MM.1S (cell line): Measurements from ENCODE around the gene PIN1.

ENCODE experiments used
- DNase-seq: peaks from one replicate; pipeline ENCODE4 v3.0.0-alpha.2; 2015
- H2AFZ ChIP-seq: fragments of 300-600 bp; sonication (generic); 2 replicates; pipeline ENCODE4 v1.6.0; 2016; ENCODE audit warnings: antibody characterized with exemption, low read length
- H3F3A ChIP-seq: fragments of 300-600 bp; sonication (generic); 2 replicates; pipeline ENCODE4 v1.6.1; 2016; ENCODE audit warnings: mild to moderate bottlenecking, antibody characterized with exemption, low read length, moderate library complexity, mixed read lengths; ENCODE audit not compliant: insufficient read depth
- H3K27ac ChIP-seq: fragments of 300-600 bp; sonication (generic); 2 replicates; pipeline ENCODE4 v1.5.1; 2016; ENCODE audit warnings: mild to moderate bottlenecking, low read length
- H3K27me3 ChIP-seq: fragments of 300-600 bp; sonication (generic); replicated peaks from 2 replicates; pipeline ENCODE4 v1.6.0; 2016; ENCODE audit warnings: low read length; ENCODE audit not compliant: insufficient read depth
- H3K36me3 ChIP-seq: fragments of 300-600 bp; sonication (generic); replicated peaks from 2 replicates; pipeline ENCODE4 v1.6.1; 2016; ENCODE audit warnings: mild to moderate bottlenecking, low read length, mixed read lengths; ENCODE audit not compliant: insufficient read depth
- H3K4me1 ChIP-seq: fragments of 300-600 bp; sonication (generic); 2 replicates; pipeline ENCODE4 v1.6.1; 2016; ENCODE audit warnings: low read length, mixed read lengths
- H3K4me2 ChIP-seq: fragments of 300-600 bp; sonication (generic); 2 replicates; pipeline ENCODE4 v1.6.0; 2016; ENCODE audit warnings: low read depth, low read length
- H3K4me3 ChIP-seq: fragments of 300-600 bp; sonication (generic); 2 replicates; pipeline ENCODE4 v1.5.1; 2016; ENCODE audit warnings: low read length, mixed read lengths
- H3K79me2 ChIP-seq: fragments of 300-600 bp; sonication (generic); 2 replicates; pipeline ENCODE4 v1.6.1; 2016; ENCODE audit warnings: mixed run types, low read length, mixed read lengths
- H3K9ac ChIP-seq: fragments of 300-600 bp; sonication (generic); 2 replicates; pipeline ENCODE4 v1.6.1; 2016; ENCODE audit warnings: low read length, mixed read lengths
- H3K9me2 ChIP-seq: fragments of 300-600 bp; sonication (generic); replicated peaks from 2 replicates; pipeline ENCODE4 v1.6.1; 2016; ENCODE audit warnings: mild to moderate bottlenecking, low read length, mixed read lengths; ENCODE audit not compliant: insufficient read depth
- H3K9me3 ChIP-seq: fragments of 300-600 bp; sonication (generic); replicated peaks from 2 replicates; pipeline ENCODE4 v1.6.1; 2016; ENCODE audit warnings: mild to moderate bottlenecking, low read length, mixed read lengths; ENCODE audit not compliant: insufficient read depth
- H4K20me1 ChIP-seq: fragments of 300-600 bp; sonication (generic); 2 replicates; pipeline ENCODE4 v1.6.1; 2016; ENCODE audit warnings: mild to moderate bottlenecking, low read length, moderate library complexity, mixed read lengths; ENCODE audit not compliant: insufficient read depth
- EZH2 ChIP-seq: fragments of 300-600 bp; sonication (generic); optimal IDR thresholded peaks from 2 replicates; pipeline ENCODE3; 2017; ENCODE audit warnings: low read depth, mild to moderate bottlenecking, antibody characterized with exemption, low read length, mixed read lengths
- EZH2phosphoT487 ChIP-seq: fragments of 300-600 bp; sonication (generic); IDR thresholded peaks from 2 replicates; pipeline ENCODE4 v1.6.1; 2018; ENCODE audit warnings: antibody characterized with exemption, low read length
- TF ChIP-seq, protein P1 (sequence below): fragments of 300-600 bp; sonication (generic); IDR thresholded peaks from 2 replicates; pipeline ENCODE4 v1.5.1; 2016; ENCODE audit warnings: antibody characterized with exemption, low read length, mixed read lengths

PIN1 gene

DNA sequence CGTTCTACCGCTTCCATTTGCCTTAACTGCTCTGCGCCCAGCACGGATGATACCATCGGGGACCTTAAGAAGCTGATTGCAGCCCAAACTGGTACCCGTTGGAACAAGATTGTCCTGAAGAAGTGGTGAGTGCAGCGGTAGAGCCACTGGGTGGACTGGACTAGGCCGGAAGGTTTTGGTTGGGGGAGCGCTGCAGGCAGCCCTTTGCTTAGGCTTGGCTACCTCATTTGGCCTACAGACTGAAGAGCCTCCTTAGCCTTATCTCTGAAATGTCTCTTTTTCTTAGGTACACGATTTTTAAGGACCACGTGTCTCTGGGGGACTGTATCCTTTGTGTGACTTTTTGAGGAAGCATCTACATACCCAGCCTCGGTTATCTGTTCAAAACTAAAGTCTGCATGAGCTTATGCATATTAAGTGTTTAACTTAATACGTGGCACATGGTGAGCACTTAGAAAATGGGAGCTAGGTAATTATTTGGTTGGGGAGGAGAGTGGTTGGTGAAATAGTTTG is 6.5 kb upstream of the PIN1 start:
- H3K27me3 ChIP-seq: no peaks in the 10 kb centered on the region
- no peak for TF ChIP-seq EZH2
- TF ChIP-seq, protein P1, sequence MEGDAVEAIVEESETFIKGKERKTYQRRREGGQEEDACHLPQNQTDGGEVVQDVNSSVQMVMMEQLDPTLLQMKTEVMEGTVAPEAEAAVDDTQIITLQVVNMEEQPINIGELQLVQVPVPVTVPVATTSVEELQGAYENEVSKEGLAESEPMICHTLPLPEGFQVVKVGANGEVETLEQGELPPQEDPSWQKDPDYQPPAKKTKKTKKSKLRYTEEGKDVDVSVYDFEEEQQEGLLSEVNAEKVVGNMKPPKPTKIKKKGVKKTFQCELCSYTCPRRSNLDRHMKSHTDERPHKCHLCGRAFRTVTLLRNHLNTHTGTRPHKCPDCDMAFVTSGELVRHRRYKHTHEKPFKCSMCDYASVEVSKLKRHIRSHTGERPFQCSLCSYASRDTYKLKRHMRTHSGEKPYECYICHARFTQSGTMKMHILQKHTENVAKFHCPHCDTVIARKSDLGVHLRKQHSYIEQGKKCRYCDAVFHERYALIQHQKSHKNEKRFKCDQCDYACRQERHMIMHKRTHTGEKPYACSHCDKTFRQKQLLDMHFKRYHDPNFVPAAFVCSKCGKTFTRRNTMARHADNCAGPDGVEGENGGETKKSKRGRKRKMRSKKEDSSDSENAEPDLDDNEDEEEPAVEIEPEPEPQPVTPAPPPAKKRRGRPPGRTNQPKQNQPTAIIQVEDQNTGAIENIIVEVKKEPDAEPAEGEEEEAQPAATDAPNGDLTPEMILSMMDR: no peak
- TF ChIP-seq EZH2phosphoT487: no peak
- no peak for DNase-seq
- H3K36me3 ChIP-seq: no peaks in the 10 kb centered on the region
- peaks cover 29% of the 10 kb centered on the region for H3F3A ChIP-seq
- peaks cover 21% of the 10 kb centered on the region for H3K4me1 ChIP-seq
- H3K9ac ChIP-seq: peak overlapping the region; percentile 90
- peaks cover 59% of the 10 kb centered on the region for H3K79me2 ChIP-seq
- H3K4me3 ChIP-seq: peak overlapping the region; percentile 98
- no peaks in the 10 kb centered on the region for H4K20me1 ChIP-seq
- peak overlapping the region; percentile 100 for H3K4me2 ChIP-seq
- no peak overlapping the region for H3K27ac ChIP-seq
- no peaks in the 10 kb centered on the region for H3K9me3 ChIP-seq
- H3K9me2 ChIP-seq: no peaks in the 10 kb centered on the region
- H2AFZ ChIP-seq: no peak overlapping the region

DNA sequence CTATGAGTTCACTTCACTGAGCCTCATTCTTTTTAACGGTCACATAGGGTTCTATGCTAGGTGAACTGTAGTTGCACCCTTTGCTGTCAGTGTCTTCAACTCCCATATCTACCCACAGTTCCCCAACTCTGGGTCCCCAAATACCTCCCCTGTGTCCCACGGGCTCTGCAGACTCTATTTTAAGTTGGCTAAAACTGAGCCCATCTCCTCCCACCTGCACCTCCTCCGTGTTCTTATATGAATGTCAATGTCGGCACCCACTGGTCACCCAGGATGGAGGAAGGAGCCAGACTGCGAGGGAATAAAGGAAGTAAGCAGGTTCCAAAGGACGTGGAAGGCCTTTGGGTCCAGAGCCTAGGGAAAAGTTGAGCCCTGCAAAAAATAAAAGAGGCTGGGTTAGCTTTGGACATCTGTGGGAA is 802 bp upstream of the PIN1 start:
- H3K4me2 ChIP-seq: no peak overlapping the region
- H3K27ac ChIP-seq: no peak overlapping the region
- peak overlapping the region; percentile 84 for H3K4me3 ChIP-seq
- peaks cover 10% of the 10 kb centered on the region; the same call in 1 of the 2 replicates for H3K4me1 ChIP-seq
- no peaks in the 10 kb centered on the region for H3K36me3 ChIP-seq
- no peaks in the 10 kb centered on the region for H3K9me2 ChIP-seq
- H2AFZ ChIP-seq: peak overlapping the region; percentile 85; the same call in 1 of the 2 replicates
- H3K79me2 ChIP-seq: peaks cover 51% of the 10 kb centered on the region
- DNase-seq: no peak
- H3K9ac ChIP-seq: no peak overlapping the region
- no peaks in the 10 kb centered on the region for H4K20me1 ChIP-seq
- TF ChIP-seq EZH2: no peak
- H3K27me3 ChIP-seq: no peaks in the 10 kb centered on the region
- H3K9me3 ChIP-seq: no peaks in the 10 kb centered on the region
- H3F3A ChIP-seq: peaks cover 5% of the 10 kb centered on the region; the same call in 1 of the 2 replicates

DNA sequence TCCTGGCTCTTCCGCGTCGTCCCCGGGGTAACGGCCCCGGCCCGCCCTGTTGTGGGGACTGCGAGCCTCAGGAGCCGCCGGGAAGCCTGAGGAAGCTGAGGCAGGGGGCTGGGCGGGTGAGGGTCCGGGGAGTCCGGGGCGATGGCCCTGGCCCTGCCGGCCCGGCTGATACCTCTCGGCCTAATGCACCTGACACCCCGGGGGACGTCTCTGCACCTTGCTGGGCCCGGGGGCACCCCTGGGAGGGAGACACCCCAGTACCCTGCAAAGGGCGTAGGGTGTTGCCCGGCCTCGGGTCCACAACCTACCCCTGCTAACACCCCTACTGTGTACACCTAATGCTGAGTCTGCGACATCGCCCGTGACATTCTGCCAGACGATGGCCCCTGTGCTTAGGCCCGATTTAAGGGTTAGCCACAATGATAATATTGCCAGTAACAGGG is 410 bp downstream of the PIN1 start:
- no peaks in the 10 kb centered on the region for H3K27me3 ChIP-seq
- no peak for TF ChIP-seq EZH2
- TF ChIP-seq, protein P1: no peak
- TF ChIP-seq EZH2phosphoT487: no peak
- no peaks in the 10 kb centered on the region for H3K9me3 ChIP-seq
- peaks cover 10% of the 10 kb centered on the region; the same call in 1 of the 2 replicates for H3K4me1 ChIP-seq
- no peak for DNase-seq
- H3K9me2 ChIP-seq: no peaks in the 10 kb centered on the region
- no peaks in the 10 kb centered on the region for H4K20me1 ChIP-seq
- peaks cover 5% of the 10 kb centered on the region; the same call in 1 of the 2 replicates for H3F3A ChIP-seq
- peak overlapping the region; percentile 85 for H3K4me3 ChIP-seq
- peak overlapping the region; percentile 65 for H3K9ac ChIP-seq
- no peaks in the 10 kb centered on the region for H3K36me3 ChIP-seq
- peak overlapping the region; percentile 87 for H3K4me2 ChIP-seq
- peaks cover 43% of the 10 kb centered on the region for H3K79me2 ChIP-seq
- H3K27ac ChIP-seq: no peak overlapping the region
- H2AFZ ChIP-seq: peak overlapping the region; percentile 49

DNA sequence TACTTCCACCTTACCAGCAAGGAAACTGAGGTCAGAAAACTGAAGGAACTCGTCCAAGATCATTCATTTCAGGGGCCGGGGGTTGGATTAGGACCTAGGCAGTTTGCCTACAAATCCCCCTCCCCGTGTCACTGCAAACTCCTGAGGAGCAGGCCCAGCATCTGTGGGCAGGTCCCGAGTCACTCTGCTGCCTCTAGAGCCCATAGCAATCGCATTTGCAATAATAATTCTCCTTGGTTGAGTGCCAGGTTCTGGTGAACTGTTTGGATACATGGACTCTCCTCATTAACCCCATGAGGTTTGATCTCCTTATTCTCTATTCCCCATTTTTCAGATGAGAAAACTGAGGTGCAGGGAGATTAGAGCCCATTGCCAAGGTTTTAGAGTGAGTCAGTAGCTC is 903 bp downstream of the PIN1 start:
- Histone ChIP-seq H4K20me1 (no peaks in the 10 kb centered on the region), H3K4me3 (peak overlapping the region; percentile 85), H3K4me2 (peak overlapping the region; percentile 87), H3K9me3 (no peaks in the 10 kb centered on the region), H3K27me3 (no peaks in the 10 kb centered on the region), H3K4me1 (peaks cover 10% of the 10 kb centered on the region; the same call in 1 of the 2 replicates), H3K9me2 (no peaks in the 10 kb centered on the region), H3K79me2 (peaks cover 44% of the 10 kb centered on the region), H3K36me3 (no peaks in the 10 kb centered on the region; the same call in 1 of the 2 replicates), H2AFZ (peak overlapping the region; percentile 49), H3F3A (peaks cover 5% of the 10 kb centered on the region; the same call in 1 of the 2 replicates), H3K9ac (peak overlapping the region; percentile 65), H3K27ac (no peak overlapping the region)
- TF ChIP-seq, protein P1: 0 out of 2 replicates have a peak, but pooled peaks have one; percentile 12
- no peak for TF ChIP-seq EZH2
- DNase-seq: no peak
